Neural cell (in vitro differentiated cells): ENCODE results near the gene ZDHHC1. TPM values are rescaled to one million over a fixed set of nuclear protein-coding genes. Genes with fewer than 3 reads are reported as not detected.

Experiments
- H2AFZ ChIP-seq: fragments of 200-600, 300-800 bp; sonication (generic), shearing (Covaris generic); 2 replicates; pipeline ENCODE4 v1.6.0; 2014; ENCODE audit warnings: low read depth, mild to moderate bottlenecking, antibody characterized with exemption, low read length, moderate library complexity
- H3F3A ChIP-seq: fragments of 200-600 bp; shearing (Covaris generic); 2 replicates; pipeline ENCODE4 v1.6.1; 2016; ENCODE audit warnings: mild to moderate bottlenecking, moderate library complexity, mixed read lengths, antibody characterized with exemption, low read length; ENCODE audit not compliant: insufficient read depth, poor library complexity, severe bottlenecking
- H3K27ac ChIP-seq: fragments of 200-600, 300-800 bp; sonication (generic), shearing (Covaris generic); 2 replicates; pipeline ENCODE4 v1.5.1; 2014; ENCODE audit warnings: mild to moderate bottlenecking, low read length, moderate library complexity
- H3K27me3 ChIP-seq: fragments of 300-800, 200-600 bp; sonication (generic), shearing (Covaris generic); 2 replicates; pipeline ENCODE4 v1.6.0; 2014; ENCODE audit warnings: mild to moderate bottlenecking, low read depth, low read length, moderate library complexity; ENCODE audit not compliant: insufficient read depth
- H3K36me3 ChIP-seq: fragments of 300-800, 200-600 bp; sonication (generic), shearing (Covaris generic); 2 replicates; pipeline ENCODE4 v1.5.1; 2014; ENCODE audit warnings: mild to moderate bottlenecking, antibody characterized with exemption, low read length, moderate library complexity; ENCODE audit not compliant: insufficient read depth
- H3K4me2 ChIP-seq: fragments of 300-800, 200-600 bp; sonication (generic), shearing (Covaris generic); 2 replicates; pipeline ENCODE4 v1.6.0; 2014; ENCODE audit warnings: mild to moderate bottlenecking, low read length
- H3K4me3 ChIP-seq: fragments of 300-800, 200-600 bp; sonication (generic), shearing (Covaris generic); 2 replicates; pipeline ENCODE4 v1.5.1; 2014; ENCODE audit warnings: mild to moderate bottlenecking, low read length, moderate library complexity
- H3K79me2 ChIP-seq: fragments of 200-600 bp; shearing (Covaris generic); replicated peaks from 2 replicates; pipeline ENCODE4 v1.6.0; 2014; ENCODE audit warnings: mild to moderate bottlenecking, low read length, moderate library complexity; ENCODE audit not compliant: insufficient read depth
- H3K9ac ChIP-seq: fragments of 300-800, 200-600 bp; sonication (generic), shearing (Covaris generic); 2 replicates; pipeline ENCODE4 v1.6.1; 2016; ENCODE audit warnings: mild to moderate bottlenecking, low read length, mixed read lengths
- H3K9me2 ChIP-seq: fragments of 200-600 bp; shearing (Covaris generic); 2 replicates; pipeline ENCODE4 v1.6.1; 2016; ENCODE audit warnings: mild to moderate bottlenecking, low read length, mixed read lengths; ENCODE audit not compliant: insufficient read depth
- H3K9me3 ChIP-seq: fragments of 200-600, 300-800 bp; sonication (generic), shearing (Covaris generic); 2 replicates; pipeline ENCODE4 v1.6.1; 2016; ENCODE audit warnings: mild to moderate bottlenecking, mixed run types, low read length, moderate library complexity, mixed read lengths
- H4K20me1 ChIP-seq: fragments of 200-600 bp; shearing (Covaris generic); 2 replicates; pipeline ENCODE4 v1.6.1; 2016; ENCODE audit warnings: mild to moderate bottlenecking, mixed run types; ENCODE audit not compliant: insufficient read depth
- CTCF ChIP-seq: fragments of 450-650 bp; IDR thresholded peaks from 2 replicates; pipeline ENCODE4 v1.5.1; 2014; ENCODE audit warnings: antibody characterized with exemption, mild to moderate bottlenecking, moderate library complexity; ENCODE audit not compliant: poor library complexity, severe bottlenecking
- EP300 ChIP-seq: fragments of 450-650 bp; conservative IDR thresholded peaks from 2 replicates; pipeline ENCODE4 v1.6.1; 2014; ENCODE audit warnings: antibody characterized with exemption, mild to moderate bottlenecking, moderate library complexity; ENCODE audit not compliant: poor library complexity, severe bottlenecking
- EZH2 ChIP-seq: fragments of 200-600, 300-800 bp; shearing (Covaris generic), sonication (generic); IDR thresholded peaks from 2 replicates; pipeline ENCODE4 v1.6.1; 2014; ENCODE audit warnings: antibody characterized with exemption, low read length, borderline replicate concordance, mild to moderate bottlenecking; ENCODE audit not compliant: insufficient read depth, poor library complexity, severe bottlenecking
- MXI1 ChIP-seq: fragments of 450-650 bp; conservative IDR thresholded peaks from 2 replicates; pipeline ENCODE4 v1.6.1; 2014; ENCODE audit warnings: antibody characterized with exemption, mild to moderate bottlenecking; ENCODE audit not compliant: poor library complexity, severe bottlenecking
- POLR2AphosphoS5 ChIP-seq: IDR thresholded peaks from 2 replicates; pipeline ENCODE4 v1.6.1; 2012
- RAD21 ChIP-seq: fragments of 450-650 bp; conservative IDR thresholded peaks from 2 replicates; pipeline ENCODE4 v1.6.1; 2014; ENCODE audit warnings: antibody characterized with exemption, mild to moderate bottlenecking, moderate library complexity
- REST ChIP-seq: IDR thresholded peaks from 2 replicates; pipeline ENCODE4 v1.6.1; 2012; ENCODE audit warnings: borderline replicate concordance
- SMC3 ChIP-seq: fragments of 450-650 bp; conservative IDR thresholded peaks from 2 replicates; pipeline ENCODE4 v1.6.1; 2014; ENCODE audit warnings: antibody characterized with exemption, mild to moderate bottlenecking, moderate library complexity; ENCODE audit not compliant: poor library complexity
- TAF1 ChIP-seq: IDR thresholded peaks from 2 replicates; pipeline ENCODE4 v1.6.1; 2012; ENCODE audit warnings: low read depth
- polyA plus RNA-seq: library from polyadenylated mRNA; depleted of rRNA; stranded (reverse); fragments of >200 nt; gene quantifications from 2 replicates; pipeline ENCODE4 v1.2.3, GENCODE V29; 2014

Gene ZDHHC1
- polyA plus RNA-seq, 1 donor from 2014 or later, result 1.7 TPM

GRCh38 chr16:67406111-67406971, 9.9 kb downstream of the ZDHHC1 start:
- Histone ChIP-seq H3K9ac (no peak overlapping the region), H3K4me3 (no peak overlapping the region), H3K36me3 (no peaks in the 10 kb centered on the region), H3K9me3 (no peaks in the 10 kb centered on the region), H3K9me2 (no peaks in the 10 kb centered on the region), H4K20me1 (no peaks in the 10 kb centered on the region), H3K27me3 (no peaks in the 10 kb centered on the region), H3K4me2 (no peak overlapping the region), H3K27ac (no peak overlapping the region), H2AFZ (no peak overlapping the region), H3F3A (no peaks in the 10 kb centered on the region), H3K79me2 (no peaks in the 10 kb centered on the region)
- TF ChIP-seq REST, result no peak
- TF ChIP-seq SMC3, result no peak
- TF ChIP-seq TAF1, result no peak
- TF ChIP-seq POLR2AphosphoS5, result no peak
- no peak for TF ChIP-seq RAD21
- no peak for TF ChIP-seq EP300
- TF ChIP-seq MXI1, result no peak
- TF ChIP-seq CTCF, result no peak
- TF ChIP-seq EZH2, result no peak

GRCh38 chr16:67405336-67405735, 10.9 kb downstream of the ZDHHC1 start:
- H3F3A ChIP-seq, result no peaks in the 10 kb centered on the region
- no peak overlapping the region for H3K4me2 ChIP-seq
- H3K9ac ChIP-seq, result no peak overlapping the region
- H3K36me3 ChIP-seq, result no peaks in the 10 kb centered on the region
- no peaks in the 10 kb centered on the region for H3K9me2 ChIP-seq
- H2AFZ ChIP-seq, result no peak overlapping the region
- H3K9me3 ChIP-seq, result no peaks in the 10 kb centered on the region
- H3K4me3 ChIP-seq, result no peak overlapping the region
- H4K20me1 ChIP-seq, result no peaks in the 10 kb centered on the region
- no peaks in the 10 kb centered on the region for H3K79me2 ChIP-seq
- no peak for TF ChIP-seq POLR2AphosphoS5
- TF ChIP-seq RAD21, result no peak
- no peak for TF ChIP-seq TAF1
- TF ChIP-seq SMC3, result no peak
- no peak for TF ChIP-seq EZH2
- no peak for TF ChIP-seq CTCF
- TF ChIP-seq EP300, result no peak
- no peak for TF ChIP-seq REST
- TF ChIP-seq MXI1, result no peak
- H3K27me3 ChIP-seq, result no peaks in the 10 kb centered on the region
- H3K27ac ChIP-seq, result no peak overlapping the region
